HepG2 (cell line): ENCODE measurements around the gene TLR9. TPM values are rescaled to one million over a fixed set of nuclear protein-coding genes. Genes with fewer than 3 reads are reported as not detected.

Experiments used
- DPF2 ChIP-seq: sonication (generic); formaldehyde crosslinking; IDR thresholded peaks from 2 replicates; pipeline ENCODE4 v1.4.0; 2020; ENCODE audit warnings: mild to moderate bottlenecking, low read depth, missing genetic modification reagents, borderline replicate concordance
- LCORL ChIP-seq, 2 experiments: fragments of 450-650 bp in 1 of 2; sonication (generic) in 1 of 2; formaldehyde crosslinking in 1 of 2; IDR thresholded peaks; 2 replicates each; pipeline versions ENCODE4 v1.5.0 to v1.6.1; 2017 to 2020; ENCODE audit warnings: antibody characterized with exemption in 1 of 2, missing genetic modification reagents in 1 of 2
- NRL ChIP-seq: sonication (generic); formaldehyde crosslinking; IDR thresholded peaks from 2 replicates; pipeline ENCODE4 v1.5.0; 2020; ENCODE audit warnings: missing genetic modification reagents, mild to moderate bottlenecking, moderate library complexity, borderline replicate concordance
- RARA ChIP-seq: IDR thresholded peaks from 2 replicates; pipeline ENCODE4 v1.6.1; 2016; ENCODE audit warnings: missing genetic modification reagents, missing compliant biosample characterization
- REXO4 ChIP-seq: sonication (generic); formaldehyde crosslinking; IDR thresholded peaks from 2 replicates; pipeline ENCODE4 v1.8.0; 2022; ENCODE audit warnings: missing genetic modification reagents, mild to moderate bottlenecking, borderline replicate concordance
- ZNF337 ChIP-seq: sonication (generic); formaldehyde crosslinking; IDR thresholded peaks from 2 replicates; pipeline ENCODE4 v1.5.1; 2020; ENCODE audit warnings: missing genetic modification reagents, low read depth, mild to moderate bottlenecking, borderline replicate concordance
- polyA plus RNA-seq, 8 experiments: library from polyadenylated mRNA; depleted of rRNA in 3 of 8; stranded (reverse) in 7 of 8; unstranded in 1 of 8; fragments of >200 nt; fragmentation: Illumina TruSeq in 4 of 8; extraction: Trizol in 4 of 8; gene quantifications; 2 replicates each; pipeline versions ENCODE4 v1.2.1 to v1.2.3, GENCODE V29; 2011 to 2016; ENCODE audit warnings: low read depth in 4 of 8, missing spikeins in 1 of 8, mixed read lengths in 1 of 8; ENCODE audit not compliant: insufficient read depth in 1 of 8
- total RNA-seq, 5 experiments: library from RNA; depleted of rRNA; stranded (reverse); fragments of >200 nt; fragmentation: Illumina TruSeq; extraction: Trizol; gene quantifications; 2 replicates each; pipeline ENCODE4 v1.2.3, GENCODE V29; 2016; ENCODE audit warnings: low read depth in 1 of 5
- TF ChIP-seq, protein P1 (sequence below): sonication (generic); formaldehyde crosslinking; IDR thresholded peaks from 2 replicates; pipeline ENCODE4 v1.4.0; 2020; ENCODE audit warnings: missing genetic modification reagents
- TF ChIP-seq, protein P2 (sequence below): sonication (generic); formaldehyde crosslinking; IDR thresholded peaks from 2 replicates; pipeline ENCODE4 v1.4.0; 2020; ENCODE audit warnings: missing genetic modification reagents
- TF ChIP-seq, protein P3 (sequence below): sonication (generic); formaldehyde crosslinking; IDR thresholded peaks from 2 replicates; pipeline ENCODE4 v1.5.0; 2020; ENCODE audit warnings: mild to moderate bottlenecking, missing genetic modification reagents, borderline replicate concordance
- TF ChIP-seq, protein P4 (sequence below): sonication (generic); formaldehyde crosslinking; IDR thresholded peaks from 2 replicates; pipeline ENCODE4 v1.5.1; 2020; ENCODE audit warnings: missing genetic modification reagents, mild to moderate bottlenecking, borderline replicate concordance

The TLR9 gene
- total and polyA plus RNA-seq, 2 of the 13 experiments (the other 11 are each of a cell fraction or from before 2014, with no cell fraction given), result not detected

DNA sequence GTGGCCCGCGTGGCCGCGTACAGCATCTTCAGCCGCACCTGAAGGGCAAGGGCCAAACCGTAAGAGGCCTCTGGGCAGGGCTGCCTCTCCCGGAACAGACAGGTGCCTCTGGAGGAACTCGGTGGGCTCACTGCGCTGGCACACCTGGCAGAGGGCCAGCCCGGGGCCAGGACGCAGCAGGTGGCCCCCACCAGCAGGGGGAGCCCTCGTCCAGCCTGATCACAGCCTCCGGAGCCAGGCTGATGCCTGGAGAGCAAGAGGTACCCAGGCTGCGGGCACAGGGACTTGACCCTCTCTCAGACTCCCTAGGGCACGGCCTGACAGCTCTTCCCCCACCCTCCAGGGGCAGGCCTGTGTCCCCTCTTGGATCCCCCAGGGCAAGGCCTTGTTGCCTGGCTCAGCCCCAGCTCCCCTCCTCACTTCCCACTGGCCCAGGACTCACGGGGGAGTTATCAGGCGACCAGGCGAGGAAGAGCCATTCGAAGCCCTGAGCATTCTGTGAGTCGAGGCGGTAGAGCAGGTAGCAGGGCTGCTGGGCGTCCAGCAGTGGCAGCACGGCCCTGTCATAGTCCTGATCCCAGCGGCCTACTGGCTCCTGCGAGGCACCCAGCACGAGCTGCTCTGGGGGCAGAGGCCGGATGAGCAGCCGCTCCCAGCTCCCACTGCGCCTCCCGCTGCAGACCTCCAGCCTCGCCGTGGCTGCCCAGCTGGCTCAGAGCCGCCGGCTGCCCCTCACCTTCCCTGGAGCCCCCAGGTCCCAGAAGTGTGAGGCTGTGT is 6.2 kb upstream of the TLR9 start (continued):
- TF ChIP-seq, protein P1, sequence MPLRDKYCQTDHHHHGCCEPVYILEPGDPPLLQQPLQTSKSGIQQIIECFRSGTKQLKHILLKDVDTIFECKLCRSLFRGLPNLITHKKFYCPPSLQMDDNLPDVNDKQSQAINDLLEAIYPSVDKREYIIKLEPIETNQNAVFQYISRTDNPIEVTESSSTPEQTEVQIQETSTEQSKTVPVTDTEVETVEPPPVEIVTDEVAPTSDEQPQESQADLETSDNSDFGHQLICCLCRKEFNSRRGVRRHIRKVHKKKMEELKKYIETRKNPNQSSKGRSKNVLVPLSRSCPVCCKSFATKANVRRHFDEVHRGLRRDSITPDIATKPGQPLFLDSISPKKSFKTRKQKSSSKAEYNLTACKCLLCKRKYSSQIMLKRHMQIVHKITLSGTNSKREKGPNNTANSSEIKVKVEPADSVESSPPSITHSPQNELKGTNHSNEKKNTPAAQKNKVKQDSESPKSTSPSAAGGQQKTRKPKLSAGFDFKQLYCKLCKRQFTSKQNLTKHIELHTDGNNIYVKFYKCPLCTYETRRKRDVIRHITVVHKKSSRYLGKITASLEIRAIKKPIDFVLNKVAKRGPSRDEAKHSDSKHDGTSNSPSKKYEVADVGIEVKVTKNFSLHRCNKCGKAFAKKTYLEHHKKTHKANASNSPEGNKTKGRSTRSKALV (CRISPR knock-in tag), result no peak
- TF ChIP-seq NRL (CRISPR knock-in tag) (0 out of 2 replicates have a peak, but pooled peaks have one; percentile 35), REXO4 (no peak), DPF2 (CRISPR knock-in tag) (no peak), LCORL (IDR thresholded peaks at IDR 0.05) (no peak), LCORL (CRISPR knock-in tag; IDR thresholded peaks at IDR 0.05) (no peak), ZNF337 (CRISPR knock-in tag) (no peak), RARA (CRISPR knock-in tag) (no peak)
- TF ChIP-seq, protein P2, sequence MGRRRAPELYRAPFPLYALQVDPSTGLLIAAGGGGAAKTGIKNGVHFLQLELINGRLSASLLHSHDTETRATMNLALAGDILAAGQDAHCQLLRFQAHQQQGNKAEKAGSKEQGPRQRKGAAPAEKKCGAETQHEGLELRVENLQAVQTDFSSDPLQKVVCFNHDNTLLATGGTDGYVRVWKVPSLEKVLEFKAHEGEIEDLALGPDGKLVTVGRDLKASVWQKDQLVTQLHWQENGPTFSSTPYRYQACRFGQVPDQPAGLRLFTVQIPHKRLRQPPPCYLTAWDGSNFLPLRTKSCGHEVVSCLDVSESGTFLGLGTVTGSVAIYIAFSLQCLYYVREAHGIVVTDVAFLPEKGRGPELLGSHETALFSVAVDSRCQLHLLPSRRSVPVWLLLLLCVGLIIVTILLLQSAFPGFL (CRISPR knock-in tag), result no peak
- TF ChIP-seq, protein P3, sequence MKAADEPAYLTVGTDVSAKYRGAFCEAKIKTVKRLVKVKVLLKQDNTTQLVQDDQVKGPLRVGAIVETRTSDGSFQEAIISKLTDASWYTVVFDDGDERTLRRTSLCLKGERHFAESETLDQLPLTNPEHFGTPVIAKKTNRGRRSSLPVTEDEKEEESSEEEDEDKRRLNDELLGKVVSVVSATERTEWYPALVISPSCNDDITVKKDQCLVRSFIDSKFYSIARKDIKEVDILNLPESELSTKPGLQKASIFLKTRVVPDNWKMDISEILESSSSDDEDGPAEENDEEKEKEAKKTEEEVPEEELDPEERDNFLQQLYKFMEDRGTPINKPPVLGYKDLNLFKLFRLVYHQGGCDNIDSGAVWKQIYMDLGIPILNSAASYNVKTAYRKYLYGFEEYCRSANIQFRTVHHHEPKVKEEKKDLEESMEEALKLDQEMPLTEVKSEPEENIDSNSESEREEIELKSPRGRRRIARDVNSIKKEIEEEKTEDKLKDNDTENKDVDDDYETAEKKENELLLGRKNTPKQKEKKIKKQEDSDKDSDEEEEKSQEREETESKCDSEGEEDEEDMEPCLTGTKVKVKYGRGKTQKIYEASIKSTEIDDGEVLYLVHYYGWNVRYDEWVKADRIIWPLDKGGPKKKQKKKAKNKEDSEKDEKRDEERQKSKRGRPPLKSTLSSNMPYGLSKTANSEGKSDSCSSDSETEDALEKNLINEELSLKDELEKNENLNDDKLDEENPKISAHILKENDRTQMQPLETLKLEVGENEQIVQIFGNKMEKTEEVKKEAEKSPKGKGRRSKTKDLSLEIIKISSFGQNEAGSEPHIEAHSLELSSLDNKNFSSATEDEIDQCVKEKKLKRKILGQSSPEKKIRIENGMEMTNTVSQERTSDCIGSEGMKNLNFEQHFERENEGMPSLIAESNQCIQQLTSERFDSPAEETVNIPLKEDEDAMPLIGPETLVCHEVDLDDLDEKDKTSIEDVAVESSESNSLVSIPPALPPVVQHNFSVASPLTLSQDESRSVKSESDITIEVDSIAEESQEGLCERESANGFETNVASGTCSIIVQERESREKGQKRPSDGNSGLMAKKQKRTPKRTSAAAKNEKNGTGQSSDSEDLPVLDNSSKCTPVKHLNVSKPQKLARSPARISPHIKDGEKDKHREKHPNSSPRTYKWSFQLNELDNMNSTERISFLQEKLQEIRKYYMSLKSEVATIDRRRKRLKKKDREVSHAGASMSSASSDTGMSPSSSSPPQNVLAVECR, result peak; percentile 21; the same call in 1 of the 2 replicates
- TF ChIP-seq, protein P4, sequence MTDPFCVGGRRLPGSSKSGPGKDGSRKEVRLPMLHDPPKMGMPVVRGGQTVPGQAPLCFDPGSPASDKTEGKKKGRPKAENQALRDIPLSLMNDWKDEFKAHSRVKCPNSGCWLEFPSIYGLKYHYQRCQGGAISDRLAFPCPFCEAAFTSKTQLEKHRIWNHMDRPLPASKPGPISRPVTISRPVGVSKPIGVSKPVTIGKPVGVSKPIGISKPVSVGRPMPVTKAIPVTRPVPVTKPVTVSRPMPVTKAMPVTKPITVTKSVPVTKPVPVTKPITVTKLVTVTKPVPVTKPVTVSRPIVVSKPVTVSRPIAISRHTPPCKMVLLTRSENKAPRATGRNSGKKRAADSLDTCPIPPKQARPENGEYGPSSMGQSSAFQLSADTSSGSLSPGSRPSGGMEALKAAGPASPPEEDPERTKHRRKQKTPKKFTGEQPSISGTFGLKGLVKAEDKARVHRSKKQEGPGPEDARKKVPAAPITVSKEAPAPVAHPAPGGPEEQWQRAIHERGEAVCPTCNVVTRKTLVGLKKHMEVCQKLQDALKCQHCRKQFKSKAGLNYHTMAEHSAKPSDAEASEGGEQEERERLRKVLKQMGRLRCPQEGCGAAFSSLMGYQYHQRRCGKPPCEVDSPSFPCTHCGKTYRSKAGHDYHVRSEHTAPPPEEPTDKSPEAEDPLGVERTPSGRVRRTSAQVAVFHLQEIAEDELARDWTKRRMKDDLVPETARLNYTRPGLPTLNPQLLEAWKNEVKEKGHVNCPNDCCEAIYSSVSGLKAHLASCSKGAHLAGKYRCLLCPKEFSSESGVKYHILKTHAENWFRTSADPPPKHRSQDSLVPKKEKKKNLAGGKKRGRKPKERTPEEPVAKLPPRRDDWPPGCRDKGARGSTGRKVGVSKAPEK (CRISPR knock-in tag), result no peak
